HT-29 (cell line): ENCODE measurements around the gene TICAM1. TPM values are rescaled to one million over a fixed set of nuclear protein-coding genes. Genes with fewer than 3 reads are reported as not detected.

ENCODE experiments used
- DNase-seq: peaks from one replicate; pipeline ENCODE4 v3.0.0-alpha.2; 2015; ENCODE audit warnings: low spot score
- small RNA-seq: library from RNA; depleted of rRNA; stranded (forward); fragments of <200 nt; gene quantifications from one replicate; pipeline ENCODE3, GENCODE V24; 2014
- total RNA-seq: library from RNA; depleted of rRNA; stranded (reverse); fragments of >200 nt; shearing (Covaris generic); gene quantifications from 2 replicates; pipeline ENCODE4 v1.2.3, GENCODE V29; 2014; rRNA removed

Gene TICAM1
- total RNA-seq, 1 experiment from 2014 or later = 4.0 TPM

DNA sequence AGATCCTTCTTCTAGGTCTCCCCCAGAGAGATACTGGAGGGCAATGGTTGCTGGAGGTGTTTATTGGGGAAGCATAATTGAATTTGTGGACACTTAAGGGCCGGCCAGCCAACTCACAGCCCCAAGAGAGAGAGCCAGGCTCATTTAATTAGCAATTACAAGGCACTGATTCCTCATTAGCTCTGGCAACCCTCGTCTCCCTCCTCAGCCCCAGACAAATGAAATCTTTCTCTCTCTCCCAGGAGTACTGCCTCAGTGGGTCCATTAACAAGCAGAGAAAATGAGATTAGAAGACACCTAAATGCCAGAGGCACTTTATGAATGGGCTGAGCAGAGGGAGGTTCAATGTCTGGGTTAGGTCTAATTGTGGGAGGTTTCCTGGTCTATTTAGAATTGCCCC lies 58.9 kb downstream of the TICAM1 start:
- DNase-seq = no peak

- peak; percentile 73 for DNase-seq
Measured at GRCh38 chr19:4768934-4769777, 62.4 kb downstream of the TICAM1 start.

Small RNA genes within 50 kb of the gene (small RNA-seq; reads per million reads assigned to genes)
- gene MIR7-3 = not detected

Other genes with a start within 250 kb of the TICAM1 start
- gene TNFAIP8L1, start 192.2 kb downstream of the TICAM1 start, total RNA-seq = 6.3 TPM in 2 replicates
- 139 and 152 TPM in 2 replicates for gene MYDGF, start 161.4 kb downstream of the TICAM1 start, total RNA-seq
- gene DPP9, start 107.9 kb downstream of the TICAM1 start, total RNA-seq = 72.8 and 74.3 TPM in 2 replicates
- 17.8 and 22.2 TPM in 2 replicates for gene FEM1A, start 40.0 kb downstream of the TICAM1 start, total RNA-seq
- gene PLIN3, start 36.0 kb upstream of the TICAM1 start, total RNA-seq = 69.6 and 70.9 TPM in 2 replicates
- gene ARRDC5, start 71.2 kb upstream of the TICAM1 start, total RNA-seq = not detected in 2 replicates
- 93.3 and 95.9 TPM in 2 replicates for gene UHRF1, start 77.8 kb upstream of the TICAM1 start, total RNA-seq
- gene KDM4B, start 137.4 kb upstream of the TICAM1 start, total RNA-seq = 7.2 and 7.8 TPM in 2 replicates